Left ventricle myocardium inferior (tissue), 1 donor: ENCODE data around the gene UPK2. TPM values are rescaled to one million over a fixed set of nuclear protein-coding genes. Genes with fewer than 3 reads are reported as not detected.

ENCODE experiments used
- DNase-seq: peaks from one replicate; pipeline ENCODE4 v3.0.0-alpha.2; 2020
- H3K27ac ChIP-seq: fragments of 200-600 bp; replicated peaks from 2 replicates; pipeline ENCODE4 v1.8.0; 2021
- H3K27me3 ChIP-seq: fragments of 200-600 bp; 2 replicates; pipeline ENCODE4 v1.8.0; 2021; ENCODE audit warnings: low read depth
- H3K36me3 ChIP-seq: fragments of 200-600 bp; 2 replicates; pipeline ENCODE4 v1.8.0; 2021
- H3K4me1 ChIP-seq: fragments of 200-600 bp; 2 replicates; pipeline ENCODE4 v1.8.0; 2021
- H3K4me3 ChIP-seq: fragments of 200-600 bp; 2 replicates; pipeline ENCODE4 v1.8.0; 2021; ENCODE audit warnings: mild to moderate bottlenecking, moderate library complexity
- H3K9me3 ChIP-seq: fragments of 200-600 bp; replicated peaks from 2 replicates; pipeline ENCODE4 v1.8.0; 2021
- intact Hi-C: fragments of 100-400 bp; cut with micrococcal nuclease; formaldehyde crosslinking; loops from one replicate; pipeline ENCODE4 v1.11.0; 2022
- long read RNA-seq: library from polyadenylated mRNA; unstranded; transcript quantifications from one replicate; pipeline ENCODE4 v2.0.0, GENCODE V29; 2021
- total RNA-seq: library from RNA; stranded (reverse); fragmentation: NEBNext Ultra II Directional; extraction: Animal tissue kit (Norgen Biotek cat#: 25700); gene quantifications from one replicate; pipeline ENCODE4 v1.2.1, GENCODE V29; 2021
- TF ChIP-seq, protein P1 (sequence below): fragments of 200-600 bp; IDR thresholded peaks from 2 replicates; pipeline ENCODE4 v1.8.0; 2021; ENCODE audit warnings: antibody characterized with exemption, mild to moderate bottlenecking, borderline replicate concordance
- donor health status: DM: no; HTN: yes; CAD: no; lungs with severe emphysema.

The UPK2 gene
- not detected for total RNA-seq
- long read RNA-seq, partial matches to known transcripts = 0 of 1 reads
- long read RNA-seq, other reads (novel, unspliced or antisense) = 1 of 1 reads

DNA sequence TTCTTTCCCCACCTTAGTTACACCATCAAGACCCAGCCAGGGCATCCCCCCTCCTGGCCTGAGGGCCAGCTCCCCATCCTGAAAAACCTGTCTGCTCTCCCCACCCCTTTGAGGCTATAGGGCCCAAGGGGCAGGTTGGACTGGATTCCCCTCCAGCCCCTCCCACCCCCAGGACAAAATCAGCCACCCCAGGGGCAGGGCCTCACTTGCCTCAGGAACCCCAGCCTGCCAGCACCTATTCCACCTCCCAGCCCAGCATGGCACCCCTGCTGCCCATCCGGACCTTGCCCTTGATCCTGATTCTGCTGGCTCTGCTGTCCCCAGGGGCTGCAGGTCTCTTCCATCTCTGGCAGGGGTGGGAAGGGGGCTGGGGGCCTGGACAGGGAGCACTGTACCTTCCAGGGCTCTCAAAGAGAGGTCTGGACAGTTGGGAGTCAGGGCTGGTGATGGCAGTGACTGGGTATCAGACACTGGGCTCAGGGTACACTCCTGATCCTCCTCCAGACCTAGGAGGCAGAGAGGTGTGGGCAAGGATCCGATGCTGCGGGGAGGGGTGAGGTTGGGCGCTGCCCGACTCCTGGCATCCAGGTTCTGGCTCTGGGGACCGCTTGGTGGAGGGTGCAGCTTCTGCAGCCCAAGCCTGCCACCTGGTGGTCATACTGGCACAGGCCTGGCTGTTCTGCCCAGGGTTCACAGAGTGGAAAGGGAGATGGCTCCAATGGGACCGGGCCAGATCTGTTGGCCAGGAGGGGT is at the start of gene UPK2:
Gene UPK2, plus strand, starts transcription at position 205 of the 753 bp plus-strand sequence. Its CDS starts 53 bp downstream, at position 258.
- no peaks in the 10 kb centered on the region for H3K4me1 ChIP-seq
- no peaks in the 10 kb centered on the region for H3K36me3 ChIP-seq
- no peak within 1 kb of the TSS for H3K4me3 ChIP-seq
- H3K27me3 ChIP-seq = peaks cover 33% of the 10 kb centered on the region
- H3K9me3 ChIP-seq = no peaks in the 10 kb centered on the region
- no peak within 1 kb of the TSS for H3K27ac ChIP-seq
- intact Hi-C loops = loop anchor here (10.0 kb wide), 1 partner anchor 51 kb away; no protein-coding TSS in a partner anchor
- TF ChIP-seq, protein P1, sequence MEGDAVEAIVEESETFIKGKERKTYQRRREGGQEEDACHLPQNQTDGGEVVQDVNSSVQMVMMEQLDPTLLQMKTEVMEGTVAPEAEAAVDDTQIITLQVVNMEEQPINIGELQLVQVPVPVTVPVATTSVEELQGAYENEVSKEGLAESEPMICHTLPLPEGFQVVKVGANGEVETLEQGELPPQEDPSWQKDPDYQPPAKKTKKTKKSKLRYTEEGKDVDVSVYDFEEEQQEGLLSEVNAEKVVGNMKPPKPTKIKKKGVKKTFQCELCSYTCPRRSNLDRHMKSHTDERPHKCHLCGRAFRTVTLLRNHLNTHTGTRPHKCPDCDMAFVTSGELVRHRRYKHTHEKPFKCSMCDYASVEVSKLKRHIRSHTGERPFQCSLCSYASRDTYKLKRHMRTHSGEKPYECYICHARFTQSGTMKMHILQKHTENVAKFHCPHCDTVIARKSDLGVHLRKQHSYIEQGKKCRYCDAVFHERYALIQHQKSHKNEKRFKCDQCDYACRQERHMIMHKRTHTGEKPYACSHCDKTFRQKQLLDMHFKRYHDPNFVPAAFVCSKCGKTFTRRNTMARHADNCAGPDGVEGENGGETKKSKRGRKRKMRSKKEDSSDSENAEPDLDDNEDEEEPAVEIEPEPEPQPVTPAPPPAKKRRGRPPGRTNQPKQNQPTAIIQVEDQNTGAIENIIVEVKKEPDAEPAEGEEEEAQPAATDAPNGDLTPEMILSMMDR = peak; percentile 97
- DNase-seq = peak; percentile 84

DNA sequence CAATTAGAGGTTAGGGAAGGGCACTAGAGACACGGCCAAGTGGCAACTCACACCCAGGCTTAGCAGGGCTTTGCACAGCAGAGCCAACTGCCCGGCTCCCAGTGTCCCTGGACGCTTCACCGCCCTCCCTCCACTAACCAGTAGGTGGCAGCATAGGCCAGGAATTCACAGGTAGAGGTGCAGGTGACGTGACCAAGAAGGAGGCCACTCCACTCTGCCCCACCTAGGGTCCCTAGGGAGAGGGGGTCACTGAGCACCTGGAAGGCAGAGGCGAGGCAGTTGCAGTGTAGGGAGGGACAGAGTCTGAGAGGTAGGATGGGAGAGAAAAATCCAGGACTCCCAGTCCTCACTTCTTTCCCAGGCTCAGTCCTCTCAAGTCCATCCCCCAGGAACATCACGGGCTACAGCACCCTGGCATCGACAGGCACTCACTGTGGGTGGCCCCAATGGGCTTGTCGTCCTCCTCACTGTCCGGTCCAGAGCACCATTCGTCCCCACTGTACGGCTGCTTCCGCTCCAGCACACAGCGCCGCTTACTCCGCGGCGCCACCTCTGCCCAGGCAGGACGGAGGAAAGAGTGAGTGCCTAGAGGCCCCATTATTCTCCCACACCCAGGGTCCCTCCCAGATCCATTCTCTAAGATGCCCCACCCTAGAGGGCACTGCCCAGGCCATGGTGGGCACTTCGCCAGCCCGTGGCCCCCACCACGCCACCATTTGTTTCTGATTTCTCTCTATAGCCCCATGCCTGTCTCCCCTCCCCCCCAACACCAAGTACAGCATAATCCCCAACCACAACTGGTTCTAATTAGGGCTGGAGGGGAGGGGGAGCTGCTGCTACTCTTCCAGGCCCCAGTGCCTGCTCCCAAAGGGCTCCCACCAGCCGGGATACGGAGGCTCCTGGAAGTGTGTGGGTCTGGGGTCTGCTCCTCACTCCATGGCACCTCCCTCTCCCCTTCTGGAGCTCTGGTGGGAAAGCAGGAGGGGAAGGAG is 48.8 kb upstream of the UPK2 start:
- no peaks in the 10 kb centered on the region for H3K9me3 ChIP-seq
- no peaks in the 10 kb centered on the region for H3K27me3 ChIP-seq
- intact Hi-C loops = loop anchor here (2.0 to 10.0 kb wide), 2 partner anchors 19 to 47 kb away; partner anchors contain the start of gene UPK2
- TF ChIP-seq, protein P1 = peak; percentile 92
- peak; percentile 81 for DNase-seq
- peaks cover 59% of the 10 kb centered on the region for H3K36me3 ChIP-seq
- peak overlapping the region; percentile 63 for H3K4me3 ChIP-seq
- peak overlapping the region; percentile 96 for H3K27ac ChIP-seq
- peaks cover 63% of the 10 kb centered on the region for H3K4me1 ChIP-seq

GRCh38 chr11:118908264-118908663 is 47.8 kb upstream of the UPK2 start:
- no peak for DNase-seq
- H3K27ac ChIP-seq = peak overlapping the region; percentile 96
- intact Hi-C loops = loop anchor here (10.0 kb wide), 1 partner anchor 47 kb away; the partner anchor contains the start of gene UPK2

GRCh38 chr11:118908901-118909618 is 47.0 kb upstream of the UPK2 start:
- no peaks in the 10 kb centered on the region for H3K27me3 ChIP-seq
- H3K27ac ChIP-seq = peak overlapping the region; percentile 96
- intact Hi-C loops = loop anchor here (10.0 kb wide), 1 partner anchor 46 kb away; the partner anchor contains the start of gene UPK2
- peaks cover 41% of the 10 kb centered on the region for H3K36me3 ChIP-seq
- peak; percentile 89 for DNase-seq
- no peaks in the 10 kb centered on the region for H3K9me3 ChIP-seq
- TF ChIP-seq, protein P1 = no peak
- H3K4me1 ChIP-seq = peaks cover 81% of the 10 kb centered on the region
- peak overlapping the region; percentile 63 for H3K4me3 ChIP-seq

More at GRCh38 chr11:118908264-118908663, 47.8 kb upstream of the UPK2 start:
- TF ChIP-seq, protein P1 = no peak
- H3K4me3 ChIP-seq = peak overlapping the region; percentile 63
- H3K9me3 ChIP-seq = no peaks in the 10 kb centered on the region
- H3K27me3 ChIP-seq = no peaks in the 10 kb centered on the region
- H3K36me3 ChIP-seq = peaks cover 49% of the 10 kb centered on the region
- peaks cover 73% of the 10 kb centered on the region for H3K4me1 ChIP-seq
